HG02885 (cell line): ENCODE data around the gene HEY2.
A peak's percentile ranks its signal among the peaks of the same experiment; 100 is the strongest.

Experiments used
- ATAC-seq: cut with Tn5 transposase; IDR thresholded peaks from one replicate; pipeline ENCODE4 v1.9.1; 2021; ENCODE audit warnings: mild to moderate bottlenecking; ENCODE audit not compliant: unreplicated experiment, poor library complexity

HEY2 gene

GRCh38 chr6:125742464-125743120 is 6.8 kb upstream of the HEY2 start:
- ATAC-seq, result no peak

- ATAC-seq, result no peak
Measured at GRCh38 chr6:125743604-125744003, 5.8 kb upstream of the HEY2 start.

- ATAC-seq, result no peak
Measured at GRCh38 chr6:125745281-125746018, 4.0 kb upstream of the HEY2 start.

GRCh38 chr6:125746019-125746414 is 3.4 kb upstream of the HEY2 start:
- no peak for ATAC-seq

GRCh38 chr6:125746731-125747588 is 2.5 kb upstream of the HEY2 start:
- peak; percentile 57 for ATAC-seq

- ATAC-seq, result no peak
Measured at GRCh38 chr6:125747589-125748405, 1.6 kb upstream of the HEY2 start.

GRCh38 chr6:125748406-125749172 is 843 bp upstream of the HEY2 start:
- no peak for ATAC-seq

GRCh38 chr6:125749865-125750691 is 646 bp downstream of the HEY2 start:
- ATAC-seq, result no peak

GRCh38 chr6:125750692-125751333 is 1.4 kb downstream of the HEY2 start:
- no peak for ATAC-seq

GRCh38 chr6:125751334-125751916 is 2.0 kb downstream of the HEY2 start:
- ATAC-seq, result no peak

- ATAC-seq, result no peak
Measured at GRCh38 chr6:125752773-125753172, 3.3 kb downstream of the HEY2 start.

- no peak for ATAC-seq
Measured at GRCh38 chr6:125753218-125753936, 3.9 kb downstream of the HEY2 start.

- no peak for ATAC-seq
Measured at GRCh38 chr6:125753937-125754259, 4.5 kb downstream of the HEY2 start.

- ATAC-seq, result no peak
Measured at GRCh38 chr6:125754566-125754965, 5.1 kb downstream of the HEY2 start.

- no peak for ATAC-seq
Measured at GRCh38 chr6:125759184-125759902, 9.9 kb downstream of the HEY2 start.

- no peak for ATAC-seq
Measured at GRCh38 chr6:125759959-125760457, 10.6 kb downstream of the HEY2 start.
